H1 (cell line): Measurements from ENCODE around the gene DMGDH. TPM values are rescaled to one million over a fixed set of nuclear protein-coding genes. Genes with fewer than 3 reads are reported as not detected.

ENCODE experiments used
- JUN ChIP-seq: IDR thresholded peaks from 2 replicates; pipeline ENCODE4 v1.6.1; 2011; ENCODE audit warnings: low read depth, mild to moderate bottlenecking, improper control_type of control experiment, low read length
- SIX5 ChIP-seq: IDR thresholded peaks from 2 replicates; pipeline ENCODE4 v1.6.1; 2011; ENCODE audit warnings: mild to moderate bottlenecking, low read depth, low read length
- SP2 ChIP-seq: IDR thresholded peaks from 2 replicates; pipeline ENCODE4 v1.6.1; 2012; ENCODE audit warnings: mild to moderate bottlenecking, low read length, inconsistent platforms
- SRF ChIP-seq: IDR thresholded peaks from 2 replicates; pipeline ENCODE4 v1.6.1; 2011; ENCODE audit warnings: mild to moderate bottlenecking, low read depth, low read length, moderate library complexity
- polyA plus RNA-seq, 7 experiments: library from polyadenylated mRNA; depleted of rRNA in 3 of 7; stranded (reverse) in 5 of 7; unstranded in 2 of 7; fragments of >200 nt in 5 of 7; fragments of 200-250 nt in 2 of 7; gene quantifications; 1 replicate in 5 of 7; 2 replicates in 1 of 7; 4 replicates in 1 of 7; pipeline versions ENCODE4 v1.2.1 to v1.2.3, GENCODE V29; 2011 to 2013; ENCODE audit warnings: missing spikeins in 2 of 7, mixed read lengths in 2 of 7
- total RNA-seq: library from RNA; stranded (reverse); fragmentation: NEBNext Ultra II Directional; extraction: Animal tissue kit (Norgen Biotek cat#: 25700); gene quantifications from 2 replicates; pipeline ENCODE4 v1.2.1, GENCODE V29; 2021
- TF ChIP-seq, protein P1 (sequence below), 3 experiments: IDR thresholded peaks; 1 replicate in 2 of 3; 2 replicates in 1 of 3; pipeline versions ENCODE4 v1.5.1 to v1.6.1; 2011; ENCODE audit warnings: low read length in 3 of 3, mild to moderate bottlenecking in 3 of 3, inconsistent platforms in 2 of 3, low read depth in 1 of 3, moderate library complexity in 1 of 3; ENCODE audit not compliant: insufficient read depth in 1 of 3; ENCODE audit errors: control extremely low read depth in 1 of 3

The DMGDH gene
- total and polyA plus RNA-seq, 2 of the 8 experiments (the other 6 are each of a cell fraction or from before 2014, with no cell fraction given) = 0.15 TPM; not detected in 1

DNA sequence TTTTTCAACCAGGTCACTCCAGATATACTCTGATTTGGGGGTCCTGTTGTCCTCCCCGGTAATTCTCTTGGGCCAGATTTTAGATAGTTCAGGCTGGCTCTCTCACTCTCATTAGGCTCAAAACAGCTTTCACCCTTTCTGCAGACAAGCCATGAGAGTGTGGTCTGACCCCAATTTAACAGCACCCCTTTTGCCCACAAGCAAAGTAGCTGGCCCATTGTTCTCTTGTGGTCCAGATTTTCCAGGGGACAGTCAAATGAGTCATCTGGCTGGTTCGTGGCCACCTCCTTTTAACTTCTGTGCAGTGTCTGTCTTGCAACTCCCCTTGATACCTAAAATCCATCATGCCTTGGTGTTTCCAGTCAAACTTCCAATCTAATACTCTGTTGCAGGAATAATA is 16.6 kb upstream of the DMGDH start (continued):
- TF ChIP-seq SRF = no peak
- no peak for TF ChIP-seq JUN
- TF ChIP-seq, protein P1, sequence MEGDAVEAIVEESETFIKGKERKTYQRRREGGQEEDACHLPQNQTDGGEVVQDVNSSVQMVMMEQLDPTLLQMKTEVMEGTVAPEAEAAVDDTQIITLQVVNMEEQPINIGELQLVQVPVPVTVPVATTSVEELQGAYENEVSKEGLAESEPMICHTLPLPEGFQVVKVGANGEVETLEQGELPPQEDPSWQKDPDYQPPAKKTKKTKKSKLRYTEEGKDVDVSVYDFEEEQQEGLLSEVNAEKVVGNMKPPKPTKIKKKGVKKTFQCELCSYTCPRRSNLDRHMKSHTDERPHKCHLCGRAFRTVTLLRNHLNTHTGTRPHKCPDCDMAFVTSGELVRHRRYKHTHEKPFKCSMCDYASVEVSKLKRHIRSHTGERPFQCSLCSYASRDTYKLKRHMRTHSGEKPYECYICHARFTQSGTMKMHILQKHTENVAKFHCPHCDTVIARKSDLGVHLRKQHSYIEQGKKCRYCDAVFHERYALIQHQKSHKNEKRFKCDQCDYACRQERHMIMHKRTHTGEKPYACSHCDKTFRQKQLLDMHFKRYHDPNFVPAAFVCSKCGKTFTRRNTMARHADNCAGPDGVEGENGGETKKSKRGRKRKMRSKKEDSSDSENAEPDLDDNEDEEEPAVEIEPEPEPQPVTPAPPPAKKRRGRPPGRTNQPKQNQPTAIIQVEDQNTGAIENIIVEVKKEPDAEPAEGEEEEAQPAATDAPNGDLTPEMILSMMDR (IDR thresholded peaks at IDR 0.05; ENCODE audit: control extremely low read depth in 1 of 3, insufficient read depth in 1 of 3, low read depth in 1 of 3, low read length in 3 of 3) = no peak
- TF ChIP-seq SIX5 = no peak
- TF ChIP-seq SP2 = no peak
- TF ChIP-seq, all 59 proteins: peak for 0
